COR-L47 (cell line): ENCODE data around the gene CDC20B.

Experiments used
- DNase-seq: peaks from one replicate; lab custom pipeline; 2025; lab: John Stamatoyannopoulos, UW

The CDC20B gene, protein sequence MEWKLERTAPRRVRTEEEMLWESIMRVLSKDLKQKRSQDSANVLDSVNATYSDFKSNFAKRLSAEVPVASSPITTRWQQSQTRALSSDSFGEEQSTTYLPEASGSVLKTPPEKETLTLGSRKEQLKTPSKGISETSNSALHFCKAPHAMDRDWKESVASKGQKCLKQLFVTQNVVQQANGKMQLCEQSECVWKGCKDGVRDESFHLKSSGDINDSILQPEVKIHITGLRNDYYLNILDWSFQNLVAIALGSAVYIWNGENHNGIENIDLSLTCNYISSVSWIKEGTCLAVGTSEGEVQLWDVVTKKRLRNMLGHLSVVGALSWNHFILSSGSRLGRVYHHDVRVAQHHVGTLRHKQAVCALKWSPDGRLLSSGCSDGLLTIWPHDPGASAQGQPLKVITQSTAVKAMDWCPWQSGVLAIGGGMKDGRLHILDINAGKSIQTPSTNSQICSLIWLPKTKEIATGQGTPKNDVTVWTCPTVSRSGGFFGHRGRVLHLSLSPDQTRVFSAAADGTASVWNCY

DNA sequence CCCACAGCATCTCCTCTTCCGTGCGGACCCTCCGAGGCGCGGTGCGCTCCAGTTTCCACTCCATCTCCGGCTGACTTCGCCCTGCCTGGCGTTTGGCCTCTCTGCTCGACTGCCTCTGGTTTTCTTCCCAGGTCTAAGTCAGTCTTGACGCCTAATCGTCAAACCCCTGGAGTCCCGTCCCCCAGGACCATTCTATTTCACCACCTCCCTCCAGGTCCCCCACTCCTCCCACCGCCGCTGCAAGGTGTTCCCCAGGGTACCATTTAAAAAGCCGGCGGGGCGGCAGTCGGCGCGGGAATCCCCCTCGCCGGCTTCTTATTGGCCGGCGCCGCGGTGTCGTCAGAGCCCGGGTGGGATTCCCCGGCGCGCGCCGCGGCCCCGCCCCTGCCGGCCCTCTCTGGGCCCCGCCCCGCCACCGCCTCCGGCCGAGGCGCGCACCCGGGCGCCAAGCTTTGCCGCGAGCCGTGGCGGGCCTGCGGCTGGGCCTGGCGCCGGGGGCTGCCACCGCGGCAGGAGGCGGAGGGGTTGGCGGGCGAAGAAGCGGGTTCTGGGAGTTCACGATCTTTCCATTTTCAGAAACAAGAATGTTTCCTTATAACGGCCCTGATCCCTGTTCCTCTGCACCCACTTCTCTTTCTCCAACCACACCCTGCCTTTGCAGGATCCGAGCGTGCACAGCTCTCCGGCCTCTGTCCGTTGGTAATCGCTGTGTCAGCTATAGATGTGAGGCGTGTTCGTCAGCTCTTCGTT, at the start of gene CDC20B:
Gene CDC20B, minus strand, starts transcription at position 241 of the 750 bp plus-strand sequence. Its CDS starts 177 bp downstream, at position 64.
- peak; percentile 79 for DNase-seq

DNA sequence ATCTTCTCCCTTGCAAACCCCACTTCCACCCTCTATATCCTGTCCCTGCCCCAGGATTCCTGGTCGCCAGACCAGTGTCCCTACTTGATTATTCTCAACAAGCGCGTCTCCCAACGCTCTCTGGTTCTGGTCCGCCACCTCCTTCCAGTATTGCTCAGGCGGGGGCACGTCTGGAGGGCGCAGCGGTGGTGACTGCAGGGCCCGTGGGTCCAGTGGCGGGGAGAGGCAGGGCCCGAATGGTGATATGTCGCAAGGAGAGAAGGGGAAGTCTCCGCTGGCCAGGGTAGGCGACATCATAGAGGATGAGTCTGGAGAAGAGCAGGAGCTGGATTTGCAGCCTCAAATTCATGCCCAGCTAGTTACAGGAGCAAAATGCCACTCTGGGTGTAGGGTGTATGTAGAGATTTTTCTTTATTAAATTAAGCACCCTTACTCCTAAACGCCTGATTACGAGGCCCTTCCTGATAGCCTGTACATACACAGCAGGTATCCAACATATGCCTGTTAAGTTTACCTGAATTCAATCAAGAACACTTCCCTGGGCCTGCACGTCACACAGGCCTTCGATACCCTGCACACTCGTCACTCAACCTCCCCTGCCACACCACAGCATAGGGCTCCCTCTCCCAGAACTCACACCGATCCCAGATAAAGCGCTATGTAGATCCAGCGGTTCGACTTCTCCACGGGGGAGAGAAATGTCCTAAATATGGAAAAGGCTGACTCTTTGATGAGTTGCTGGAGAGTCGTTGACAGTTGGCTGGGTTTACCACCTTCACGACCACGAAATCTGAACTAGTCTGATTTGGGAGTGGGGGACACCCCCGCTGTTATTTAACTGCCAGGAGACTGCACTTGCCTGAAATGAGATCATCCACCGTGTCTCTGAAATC, 49.4 kb upstream of the CDC20B start:
- no peak for DNase-seq

DNA sequence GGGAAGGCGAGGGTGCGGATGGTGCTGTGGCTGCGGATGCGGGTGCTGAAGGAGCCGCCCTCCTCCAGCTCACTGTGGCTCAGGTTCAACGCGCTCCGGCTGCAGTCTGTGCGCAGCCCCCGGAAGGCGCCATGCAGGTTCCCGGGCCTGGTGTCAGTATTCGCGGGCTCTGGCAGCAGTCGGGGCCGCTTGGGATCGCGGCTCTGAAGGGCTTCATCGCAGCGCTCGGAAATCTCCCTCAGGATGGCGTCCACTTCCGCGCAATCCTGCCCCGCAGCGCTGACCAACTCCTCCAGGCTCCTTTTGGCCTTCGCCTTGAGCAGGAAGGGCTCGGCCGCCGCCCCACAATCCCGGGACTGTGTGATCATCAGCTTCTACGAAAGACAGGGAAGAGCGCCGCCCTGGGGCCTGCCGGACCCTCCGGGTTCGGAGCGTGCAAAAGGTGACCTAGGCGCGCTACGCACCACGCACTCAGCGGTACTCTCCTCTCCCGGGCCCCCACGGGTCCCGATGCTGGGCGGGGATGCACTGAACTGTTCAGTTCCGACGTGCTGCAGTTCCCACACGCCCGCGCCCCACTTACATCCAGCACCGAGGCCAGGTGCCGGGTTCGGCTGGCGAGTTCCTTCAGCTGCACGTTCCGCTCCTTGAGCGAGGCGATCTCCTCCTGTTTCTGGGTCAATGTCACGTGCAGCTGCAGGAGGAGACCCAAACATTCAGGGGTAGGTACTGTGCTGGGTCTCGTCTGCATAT, 47.6 kb upstream of the CDC20B start:
- DNase-seq, result no peak

DNA sequence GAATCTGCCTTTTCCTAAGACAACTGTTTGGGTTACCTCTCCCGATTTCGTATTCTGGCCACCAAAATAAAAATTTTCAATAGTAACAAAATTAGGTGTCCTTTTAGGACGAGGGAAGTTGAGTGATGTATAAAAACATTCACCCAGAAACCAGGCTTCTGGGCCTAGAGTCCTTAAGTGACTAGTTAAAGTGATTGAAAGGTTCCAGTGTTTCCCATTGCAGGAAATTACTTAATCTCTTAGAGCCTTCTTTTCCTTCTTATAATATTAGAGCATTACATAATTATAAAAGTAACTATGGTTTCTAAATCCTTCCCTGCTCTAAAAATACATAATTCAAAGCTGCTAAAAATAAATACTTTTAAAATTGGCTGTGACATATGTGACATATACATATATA, 46.8 kb upstream of the CDC20B start:
- DNase-seq, result no peak

DNA sequence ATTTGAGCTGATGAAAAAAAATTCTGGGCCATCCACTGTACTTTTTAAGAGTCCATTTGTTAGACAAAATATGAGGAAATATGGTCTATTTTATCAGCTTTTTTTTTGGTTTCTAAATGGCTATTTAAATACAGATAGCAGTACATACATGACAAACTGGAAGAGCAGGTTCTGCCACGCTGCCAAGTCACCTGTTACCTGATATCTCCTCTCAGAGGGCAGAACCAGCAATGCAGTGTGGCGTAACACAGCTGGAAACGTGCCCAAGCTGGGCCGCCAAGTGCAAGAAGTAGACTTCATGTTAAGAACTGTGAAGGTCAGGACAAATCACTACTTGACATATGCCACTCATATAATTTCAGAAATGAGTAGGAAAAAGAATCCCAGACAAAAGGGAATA, 46.0 kb upstream of the CDC20B start:
- DNase-seq, result peak; percentile 75

DNA sequence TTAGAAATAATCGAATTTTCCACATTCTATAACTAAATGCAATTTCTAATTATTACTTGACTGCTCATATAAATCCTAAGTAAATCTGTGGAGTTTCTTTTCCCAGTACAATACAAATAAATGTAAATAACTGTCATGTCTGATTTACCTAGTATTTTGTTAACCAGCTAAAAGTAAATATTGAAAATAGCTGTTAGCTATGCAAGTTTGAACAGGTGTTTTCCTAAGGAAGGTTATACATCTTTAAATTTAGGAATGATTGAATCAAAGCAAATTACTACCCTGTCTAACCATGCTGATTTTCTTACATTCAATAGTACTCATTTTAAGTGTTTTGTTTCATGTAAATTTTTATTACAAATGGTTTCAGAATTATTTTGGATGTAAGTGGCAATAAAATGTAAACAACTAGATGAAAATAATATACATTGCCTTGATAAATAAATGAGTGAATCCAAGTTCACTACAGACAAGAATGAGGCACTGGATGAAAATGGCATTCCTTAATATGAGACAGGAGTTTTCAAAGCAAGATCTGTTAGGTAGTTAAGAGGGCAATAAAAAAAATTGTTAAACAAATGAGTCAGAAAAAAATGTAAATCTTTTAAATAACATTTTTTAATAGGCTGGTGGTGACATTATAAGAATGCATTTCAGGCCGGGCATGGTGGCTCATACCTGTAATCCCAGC, 38.4 kb upstream of the CDC20B start:
- no peak for DNase-seq

DNA sequence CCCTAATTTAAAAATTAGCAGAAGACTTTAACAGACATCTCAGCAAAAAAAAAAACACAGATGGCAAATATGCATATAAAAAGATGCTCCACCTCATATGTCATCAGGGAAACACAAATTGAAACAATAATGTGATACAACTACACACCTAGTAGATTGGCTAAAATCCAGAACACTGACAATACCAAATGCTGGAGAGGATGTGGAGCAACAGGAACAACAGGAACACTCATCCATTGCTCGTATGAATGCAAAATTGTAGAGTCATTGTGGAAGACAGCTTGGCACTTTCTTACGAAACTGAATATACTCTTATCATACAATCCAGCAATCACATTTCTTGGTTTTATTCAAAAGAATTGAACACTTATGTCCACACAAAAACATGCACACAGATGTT, 32.0 kb upstream of the CDC20B start:
- no peak for DNase-seq

DNA sequence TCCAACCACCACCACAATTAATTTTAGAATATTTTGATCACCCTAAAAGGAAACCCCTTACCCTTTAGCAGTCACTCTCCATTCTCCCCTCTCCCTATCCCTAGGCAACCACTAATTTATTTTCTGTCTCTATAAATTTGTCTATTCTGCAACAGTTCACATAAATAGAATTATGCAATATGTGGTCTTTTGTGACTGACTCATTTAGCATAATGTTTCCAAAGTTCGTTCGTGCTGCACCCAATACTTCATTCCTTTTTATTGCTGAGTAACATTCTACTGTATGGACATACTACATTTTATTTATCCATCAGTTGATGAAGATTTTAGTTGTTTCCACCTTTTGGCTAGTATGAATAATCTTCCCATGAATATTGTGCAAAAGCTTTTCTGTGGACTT, 18.2 kb upstream of the CDC20B start:
- DNase-seq, result no peak

DNA sequence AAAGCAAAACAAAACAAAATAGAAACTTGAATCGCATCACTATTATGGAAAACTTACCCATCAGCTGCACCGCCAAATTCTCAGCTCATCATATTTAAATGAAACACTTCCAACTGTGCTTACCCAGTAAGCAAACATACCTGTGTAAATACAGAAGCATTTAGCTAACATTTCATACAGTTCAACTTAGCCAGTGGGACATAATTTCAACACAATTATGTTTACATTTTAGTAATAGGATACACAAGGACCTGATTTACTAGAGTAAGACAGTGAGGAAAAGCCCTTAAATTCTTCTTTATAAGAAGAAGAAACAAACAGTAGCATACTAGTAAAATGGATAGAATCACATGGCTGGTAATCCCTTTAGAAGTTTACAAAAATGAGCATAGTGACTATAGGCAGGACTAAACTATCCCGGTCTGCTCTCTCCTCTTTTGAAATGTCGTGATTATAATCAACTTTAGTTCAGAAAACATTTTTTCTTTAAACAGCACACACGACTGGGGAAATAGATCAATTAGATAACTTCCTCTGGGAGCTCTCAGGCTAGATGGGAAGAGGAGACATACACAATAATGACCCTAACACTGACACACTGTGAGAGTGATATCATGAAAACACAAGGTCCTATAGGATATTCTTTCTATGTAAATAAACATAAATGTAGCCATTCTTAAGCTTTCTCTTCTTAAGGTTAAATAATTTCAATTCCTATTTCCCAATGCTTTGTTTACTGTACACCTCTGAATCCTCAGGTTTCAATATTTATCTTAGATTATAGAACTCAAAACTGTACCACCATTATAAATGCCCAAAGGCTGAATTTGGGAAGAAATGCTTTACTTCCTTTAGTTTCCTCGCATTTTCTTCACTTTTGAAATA, 15.9 kb upstream of the CDC20B start:
- DNase-seq, result peak; percentile 75

DNA sequence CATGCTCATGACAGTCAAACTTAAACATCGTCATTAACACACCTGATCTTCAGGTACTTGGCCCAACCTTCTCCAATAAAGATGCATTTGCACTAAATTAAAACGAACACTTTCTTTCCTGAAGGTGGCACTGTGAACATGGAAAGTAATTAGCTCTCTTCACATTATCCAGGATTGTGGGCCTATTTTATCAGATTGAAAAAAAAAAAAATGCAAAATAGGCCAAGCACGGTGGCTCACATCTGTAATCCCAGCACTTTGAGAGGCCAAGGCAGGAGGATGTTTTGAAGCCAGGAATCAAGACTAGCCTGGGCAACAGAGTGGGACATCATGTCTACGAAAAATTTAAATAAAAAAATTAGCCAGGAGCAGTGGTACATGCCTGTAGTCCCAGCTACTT, 14.4 kb upstream of the CDC20B start:
- peak; percentile 63 for DNase-seq

DNA sequence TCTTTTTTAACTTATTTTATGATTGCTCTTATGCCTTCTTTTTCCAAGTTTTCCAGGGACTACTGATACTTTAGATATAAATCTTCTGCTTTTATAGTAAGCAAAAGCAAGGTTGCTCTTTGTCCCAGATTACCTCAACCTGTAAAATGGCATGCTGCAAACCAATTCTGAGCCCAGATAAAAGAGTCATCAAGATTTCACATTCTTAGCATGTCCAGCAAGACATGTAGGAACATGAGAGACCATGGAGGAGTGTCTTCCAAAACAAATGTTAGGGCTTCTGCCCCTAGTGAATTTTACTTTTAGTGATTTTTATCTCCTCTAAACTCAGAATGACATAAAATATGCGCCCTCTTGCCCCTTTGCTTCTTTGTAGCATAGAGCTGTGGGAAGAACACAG, 7.0 kb upstream of the CDC20B start:
- no peak for DNase-seq

DNA sequence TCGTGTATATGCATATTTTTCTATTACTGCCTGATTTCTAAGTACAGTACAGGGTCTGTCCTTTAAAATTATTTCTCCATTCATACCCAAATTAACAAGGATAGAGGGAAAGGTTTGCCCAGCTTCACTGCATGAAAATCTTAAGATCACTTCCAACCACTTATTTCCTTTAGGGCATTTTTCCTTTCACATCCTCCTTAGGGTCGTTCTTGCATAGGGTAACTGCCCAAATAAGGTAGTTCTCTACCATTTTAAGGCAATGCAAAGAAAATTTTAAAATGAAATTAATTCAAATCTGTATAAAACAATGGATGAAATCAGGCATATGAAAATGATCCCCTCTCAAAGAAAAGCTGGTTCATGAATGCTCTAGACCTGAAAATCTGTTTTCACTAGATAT, 4.1 kb upstream of the CDC20B start:
- DNase-seq, result no peak

DNA sequence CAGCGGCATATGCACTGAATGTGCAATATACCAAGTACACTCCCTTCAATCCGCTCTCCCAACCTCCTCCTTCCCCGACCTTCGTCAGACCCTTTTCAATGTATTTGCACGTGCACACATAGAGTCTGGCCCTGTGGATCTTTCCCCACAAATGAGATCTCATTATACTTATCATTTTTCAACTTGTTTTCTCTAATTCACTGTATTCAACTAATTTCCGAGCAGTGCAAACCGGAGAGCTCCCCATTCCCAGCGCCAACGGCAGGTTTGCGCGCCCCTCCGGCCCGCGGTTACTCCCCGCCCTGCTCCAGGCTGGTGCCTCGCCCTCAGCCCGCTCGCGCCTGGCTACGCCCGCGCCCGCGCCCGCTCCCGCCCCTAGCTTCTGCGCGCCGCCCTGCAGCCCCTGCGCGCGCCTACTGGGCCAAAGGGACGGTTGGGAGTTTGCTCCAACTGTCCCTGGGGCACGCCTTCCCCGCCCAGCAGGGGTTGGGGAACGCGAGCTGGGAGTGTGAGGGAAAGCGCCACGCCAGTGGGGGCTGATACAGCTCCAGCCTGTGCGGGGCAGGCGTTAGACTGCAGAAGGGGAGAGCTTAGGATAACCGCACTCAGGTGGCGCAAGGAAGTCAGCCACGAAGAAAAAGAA, 3.3 kb upstream of the CDC20B start:
- DNase-seq, result peak; percentile 85

DNA sequence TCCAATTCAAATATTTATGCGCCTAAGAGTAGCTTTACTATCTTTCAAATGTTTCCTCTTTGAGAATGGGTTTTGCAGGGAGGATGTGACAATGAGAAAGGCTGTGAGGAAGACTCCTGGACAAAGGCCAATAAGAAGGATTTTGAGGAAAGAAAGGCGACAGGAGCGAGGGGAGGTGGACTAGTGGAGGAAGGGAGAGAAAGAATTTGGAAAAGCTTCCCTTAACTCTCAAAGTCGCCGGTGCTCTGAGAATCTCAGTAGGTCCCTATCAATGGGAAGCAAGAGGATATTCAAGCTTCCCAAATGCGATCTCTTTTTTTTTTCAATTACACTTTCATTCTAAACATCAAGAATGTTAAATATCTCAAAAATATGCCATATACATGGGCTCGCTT, 2.8 kb upstream of the CDC20B start:
- DNase-seq, result no peak

DNA sequence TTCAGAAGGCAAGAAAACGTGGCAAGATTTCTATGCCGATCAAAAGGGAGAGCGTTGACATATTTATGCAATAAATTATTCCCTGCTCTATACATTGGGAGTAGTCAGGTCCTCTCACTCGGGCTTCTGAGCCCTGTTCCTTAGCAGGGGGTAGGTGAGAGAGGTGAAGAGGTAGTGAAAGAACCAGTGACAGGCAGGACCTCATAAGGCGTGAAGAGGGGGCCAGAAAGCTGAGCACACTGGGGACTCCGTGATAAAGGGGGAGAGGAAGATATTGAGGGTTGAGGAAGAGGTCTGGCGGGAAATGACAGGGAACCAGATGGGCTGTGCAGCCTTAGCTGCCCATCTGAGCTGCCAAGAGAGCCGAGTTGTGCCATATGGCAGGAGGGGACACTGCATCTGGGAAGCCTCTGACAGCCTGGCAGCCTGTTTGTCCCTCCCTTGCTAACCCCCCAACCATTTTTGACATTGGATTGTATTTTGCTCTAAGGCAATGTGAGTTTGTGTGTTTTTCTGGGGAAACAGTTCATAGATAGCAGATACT, 782 bp upstream of the CDC20B start:
- no peak for DNase-seq

DNA sequence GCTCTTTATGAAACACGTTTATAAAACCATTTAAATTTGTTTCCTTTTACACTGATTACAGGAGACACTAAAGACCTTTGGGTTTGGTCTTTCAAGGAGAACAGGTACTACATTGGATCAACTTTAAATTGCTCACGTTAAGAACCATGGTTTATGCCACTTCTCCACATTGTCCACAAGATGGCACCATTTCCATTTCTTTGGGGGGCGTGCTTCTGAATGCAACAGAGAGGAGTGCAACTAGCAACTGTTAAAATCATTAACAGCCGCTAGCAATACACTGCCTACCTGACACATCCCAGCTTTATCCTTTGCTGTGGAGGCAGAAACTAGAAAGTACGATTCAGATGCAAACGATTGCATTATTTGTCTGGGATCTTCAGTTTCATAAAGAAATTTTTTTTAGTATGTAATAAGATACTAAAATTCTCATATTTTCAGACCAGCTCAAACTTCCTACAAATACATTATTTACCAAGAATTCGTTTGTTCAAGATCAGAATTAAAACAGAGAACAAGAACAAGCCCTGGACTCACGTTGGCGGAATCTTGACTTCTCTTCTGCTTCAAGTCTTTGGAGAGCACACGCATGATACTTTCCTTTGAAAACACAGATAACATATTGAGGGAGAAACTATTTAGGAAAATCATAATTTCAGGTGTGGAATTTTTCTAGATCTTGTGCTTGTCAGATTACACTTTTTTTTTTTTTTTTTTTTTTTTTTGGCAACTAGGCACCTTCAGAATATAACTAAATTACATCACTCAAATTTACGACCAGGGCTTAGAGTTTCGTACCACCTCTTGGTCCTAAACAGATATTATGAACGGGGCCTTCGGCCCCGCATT, 702 bp downstream of the CDC20B start:
- peak; percentile 71 for DNase-seq

DNA sequence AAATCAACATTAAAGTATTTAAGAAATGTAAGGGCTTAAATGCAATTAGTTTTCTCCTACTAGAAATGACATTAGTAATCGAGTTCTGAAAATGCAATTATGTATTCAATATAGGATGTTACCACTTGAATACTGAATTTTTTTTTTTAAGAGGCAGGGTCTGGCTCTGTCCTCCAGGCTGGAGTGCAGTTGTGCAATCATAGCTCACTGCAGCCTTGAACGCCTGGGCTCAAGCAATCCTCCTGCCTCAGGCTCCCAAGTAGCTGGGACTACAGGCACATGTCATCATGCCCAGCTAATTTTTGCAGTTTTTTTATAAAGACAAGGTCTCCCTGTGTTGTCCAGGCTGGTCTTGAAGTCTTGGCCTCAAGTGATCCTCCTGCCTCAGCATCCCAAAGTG, 1.5 kb downstream of the CDC20B start:
- DNase-seq, result no peak

DNA sequence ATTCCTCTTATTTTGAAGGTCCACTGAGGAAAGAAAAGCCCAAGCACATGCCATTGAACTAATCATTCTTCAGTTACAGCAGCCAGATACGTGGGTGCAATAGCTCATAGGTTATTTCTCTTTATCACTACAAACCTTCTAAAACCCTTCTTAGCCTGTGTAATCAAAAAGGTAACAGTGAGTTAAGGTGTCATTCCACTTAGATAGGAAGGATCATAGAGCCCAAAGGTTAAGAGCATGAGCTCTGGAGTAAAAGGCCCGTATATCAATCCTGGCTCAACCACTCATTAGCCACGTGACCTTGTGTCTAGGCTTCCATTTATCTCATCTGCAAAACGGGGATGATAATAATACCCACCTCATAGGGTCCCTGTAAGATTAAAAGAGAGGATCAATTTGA, 10.3 kb downstream of the CDC20B start:
- DNase-seq, result no peak
